NCI-H510A (cell line): ENCODE measurements around the gene STK10.

ENCODE experiments used
- DNase-seq: peaks from one replicate; lab custom pipeline; 2025; lab: John Stamatoyannopoulos, UW

STK10 gene

GRCh38 chr5:172106511-172107356 lies 81.3 kb downstream of the STK10 start:
- DNase-seq, result no peak

- no peak for DNase-seq
These were observed 82.2 kb downstream of the STK10 start for GRCh38 chr5:172105811-172106210.

- DNase-seq, result no peak
These were observed 83.0 kb downstream of the STK10 start for GRCh38 chr5:172104801-172105701.

- no peak for DNase-seq
These were observed 84.0 kb downstream of the STK10 start for GRCh38 chr5:172104021-172104420.

GRCh38 chr5:172102913-172103626 lies 85.0 kb downstream of the STK10 start:
- no peak for DNase-seq

- no peak for DNase-seq
These were observed 85.7 kb downstream of the STK10 start for GRCh38 chr5:172102218-172102870.

GRCh38 chr5:172101547-172102217 lies 86.3 kb downstream of the STK10 start:
- no peak for DNase-seq

GRCh38 chr5:172098883-172099282 lies 89.1 kb downstream of the STK10 start:
- DNase-seq, result no peak

- DNase-seq, result no peak
These were observed 90.0 kb downstream of the STK10 start for GRCh38 chr5:172098046-172098445.

GRCh38 chr5:172097356-172097755 lies 90.7 kb downstream of the STK10 start:
- DNase-seq, result no peak

- no peak for DNase-seq
These were observed 91.7 kb downstream of the STK10 start for GRCh38 chr5:172096207-172096940.

- no peak for DNase-seq
These were observed 92.4 kb downstream of the STK10 start for GRCh38 chr5:172095368-172096206.

- no peak for DNase-seq
These were observed 94.1 kb downstream of the STK10 start for GRCh38 chr5:172093965-172094364.

- DNase-seq, result no peak
These were observed 94.5 kb downstream of the STK10 start for GRCh38 chr5:172093559-172093958.

- DNase-seq, result no peak
These were observed 95.9 kb downstream of the STK10 start for GRCh38 chr5:172091956-172092732.

GRCh38 chr5:172090976-172091547 lies 97.0 kb downstream of the STK10 start:
- DNase-seq, result no peak

GRCh38 chr5:172089298-172090117 lies 98.5 kb downstream of the STK10 start:
- no peak for DNase-seq

GRCh38 chr5:172088801-172089200 lies 99.2 kb downstream of the STK10 start:
- no peak for DNase-seq
